ENCODE measurements around the gene PDSS2. TPM values are rescaled to one million over a fixed set of nuclear protein-coding genes. Genes with fewer than 3 reads are reported as not detected.

Gene PDSS2
- total RNA-seq, 1 experiment from 2014 or later = 17.8 TPM

DNA sequence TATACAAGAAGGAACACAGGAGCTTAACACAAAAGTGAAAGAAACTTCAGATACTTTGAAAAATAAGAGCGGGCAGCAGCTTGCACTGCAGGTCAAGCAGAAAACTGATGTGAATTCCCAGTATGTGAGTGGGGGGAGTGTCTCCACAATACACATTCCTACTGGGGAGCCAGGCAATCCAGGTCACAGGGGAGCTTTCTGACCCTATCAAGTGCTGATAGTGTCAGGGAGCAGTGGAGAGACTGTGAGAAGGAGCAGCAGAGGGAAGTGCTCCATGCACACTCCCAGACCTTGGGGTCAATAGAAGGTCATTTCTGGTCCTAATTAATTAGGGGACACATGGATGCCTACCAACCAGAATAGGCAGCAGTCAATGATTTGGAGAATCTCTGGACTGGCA lies 59.4 kb downstream of the PDSS2 start:
- Histone ChIP-seq H3K36me3 (ENCODE audit: low read depth) (no peaks in the 10 kb centered on the region), H3F3A (ENCODE audit: insufficient read depth, low read depth) (no peaks in the 10 kb centered on the region), H3K4me2 (no peak overlapping the region), H4K20me1 (ENCODE audit: insufficient read depth) (no peaks in the 10 kb centered on the region), H3K9me3 (ENCODE audit: insufficient read depth, low read depth) (no peaks in the 10 kb centered on the region; the same call in 1 of the 2 replicates), H3K79me2 (ENCODE audit: low read depth) (no peaks in the 10 kb centered on the region), H2AFZ (no peak overlapping the region), H3K27ac (no peak overlapping the region), H3K9me2 (ENCODE audit: insufficient read depth) (peaks cover 4% of the 10 kb centered on the region), H3K4me3 (no peak overlapping the region), H3K4me1 (replicated peaks; ENCODE audit: insufficient read depth) (no peaks in the 10 kb centered on the region), H3K27me3 (ENCODE audit: insufficient read depth, low read depth) (no peaks in the 10 kb centered on the region)
- no TSS peak for BruUV-seq (replicated peaks)
- DNase-seq = no peak
- ChIA-PET CTCF (no interaction called here), POLR2A (ENCODE audit: unreplicated experiment) (no interaction called here)
- intact Hi-C loops (cut with micrococcal nuclease; ENCODE audit: unreplicated experiment) = no loop called here
- no peak for TF ChIP-seq EZH2 (IDR thresholded peaks at IDR 0.05; ENCODE audit: low read depth)
- TF ChIP-seq, protein P1, sequence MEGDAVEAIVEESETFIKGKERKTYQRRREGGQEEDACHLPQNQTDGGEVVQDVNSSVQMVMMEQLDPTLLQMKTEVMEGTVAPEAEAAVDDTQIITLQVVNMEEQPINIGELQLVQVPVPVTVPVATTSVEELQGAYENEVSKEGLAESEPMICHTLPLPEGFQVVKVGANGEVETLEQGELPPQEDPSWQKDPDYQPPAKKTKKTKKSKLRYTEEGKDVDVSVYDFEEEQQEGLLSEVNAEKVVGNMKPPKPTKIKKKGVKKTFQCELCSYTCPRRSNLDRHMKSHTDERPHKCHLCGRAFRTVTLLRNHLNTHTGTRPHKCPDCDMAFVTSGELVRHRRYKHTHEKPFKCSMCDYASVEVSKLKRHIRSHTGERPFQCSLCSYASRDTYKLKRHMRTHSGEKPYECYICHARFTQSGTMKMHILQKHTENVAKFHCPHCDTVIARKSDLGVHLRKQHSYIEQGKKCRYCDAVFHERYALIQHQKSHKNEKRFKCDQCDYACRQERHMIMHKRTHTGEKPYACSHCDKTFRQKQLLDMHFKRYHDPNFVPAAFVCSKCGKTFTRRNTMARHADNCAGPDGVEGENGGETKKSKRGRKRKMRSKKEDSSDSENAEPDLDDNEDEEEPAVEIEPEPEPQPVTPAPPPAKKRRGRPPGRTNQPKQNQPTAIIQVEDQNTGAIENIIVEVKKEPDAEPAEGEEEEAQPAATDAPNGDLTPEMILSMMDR (conservative IDR thresholded peaks at IDR 0.05) = no peak

DNA sequence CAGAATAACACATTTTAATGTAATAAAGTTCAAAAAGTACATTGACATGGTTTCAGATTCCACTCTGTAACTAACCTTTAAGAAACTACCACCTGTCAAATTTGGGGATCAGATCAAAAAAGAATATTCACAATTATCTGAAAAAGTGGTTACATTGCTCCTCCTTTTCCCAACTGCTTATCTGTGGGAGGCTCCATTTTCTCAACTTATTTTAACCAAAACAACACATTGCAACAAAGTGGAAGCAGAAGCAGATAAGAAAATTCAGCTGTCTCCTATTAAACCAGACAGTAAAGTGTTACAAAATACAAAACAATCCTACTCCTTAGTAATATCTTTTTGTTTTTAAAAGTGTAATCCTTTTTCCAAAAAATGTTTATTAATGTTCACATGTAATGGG lies 61.4 kb downstream of the PDSS2 start:
- POLR2A ChIA-PET (ENCODE audit: unreplicated experiment) = no interaction called here
- Histone ChIP-seq H3K27ac (no peak overlapping the region), H3K27me3 (ENCODE audit: insufficient read depth, low read depth) (no peaks in the 10 kb centered on the region), H2AFZ (no peak overlapping the region), H3K4me1 (replicated peaks; ENCODE audit: insufficient read depth) (no peaks in the 10 kb centered on the region), H3K4me3 (no peak overlapping the region), H3K9me3 (ENCODE audit: insufficient read depth, low read depth) (no peaks in the 10 kb centered on the region; the same call in 1 of the 2 replicates), H3K79me2 (ENCODE audit: low read depth) (no peaks in the 10 kb centered on the region), H3K9me2 (ENCODE audit: insufficient read depth) (peaks cover 4% of the 10 kb centered on the region; the same call in 1 of the 2 replicates), H3K4me2 (no peak overlapping the region), H3F3A (ENCODE audit: insufficient read depth, low read depth) (no peaks in the 10 kb centered on the region), H3K36me3 (ENCODE audit: low read depth) (no peaks in the 10 kb centered on the region), H4K20me1 (ENCODE audit: insufficient read depth) (no peaks in the 10 kb centered on the region)
- intact Hi-C loops (cut with micrococcal nuclease; ENCODE audit: unreplicated experiment) = no loop called here
- no TSS peak for BruUV-seq (replicated peaks)
- CTCF ChIA-PET = no interaction called here
- no peak for TF ChIP-seq EZH2 (IDR thresholded peaks at IDR 0.05; ENCODE audit: low read depth)
- TF ChIP-seq, protein P1 (conservative IDR thresholded peaks at IDR 0.05) = no peak
- no peak for DNase-seq

DNA sequence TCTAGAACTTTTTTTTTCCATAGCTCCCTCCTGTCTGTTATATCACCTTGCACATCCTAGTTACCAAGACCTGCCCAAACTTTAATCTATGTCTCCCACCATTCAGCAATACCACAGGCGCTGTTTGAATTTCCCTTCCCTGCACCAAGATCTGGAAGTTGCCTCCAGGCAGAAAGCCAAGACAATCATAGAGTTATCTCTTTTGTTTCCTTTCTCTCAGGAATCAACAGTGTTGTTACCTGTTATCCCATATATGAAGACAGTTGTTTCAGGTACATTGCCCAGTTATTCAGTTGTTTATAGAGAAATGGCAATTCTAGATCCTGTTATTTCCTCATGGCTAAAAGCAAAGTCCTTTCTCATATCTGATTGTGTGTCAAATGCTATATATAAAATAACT lies 63.2 kb downstream of the PDSS2 start:
- BruUV-seq (replicated peaks) = no TSS peak
- no peak for TF ChIP-seq EZH2 (IDR thresholded peaks at IDR 0.05; ENCODE audit: low read depth)
- TF ChIP-seq, protein P1 (conservative IDR thresholded peaks at IDR 0.05) = no peak
- Histone ChIP-seq H3K9me3 (ENCODE audit: insufficient read depth, low read depth) (no peaks in the 10 kb centered on the region; the same call in 1 of the 2 replicates), H3K4me3 (no peak overlapping the region), H3K79me2 (ENCODE audit: low read depth) (no peaks in the 10 kb centered on the region), H3F3A (ENCODE audit: insufficient read depth, low read depth) (no peaks in the 10 kb centered on the region), H3K9me2 (ENCODE audit: insufficient read depth) (peaks cover 4% of the 10 kb centered on the region; the same call in 1 of the 2 replicates), H2AFZ (no peak overlapping the region), H3K36me3 (ENCODE audit: low read depth) (no peaks in the 10 kb centered on the region), H3K4me1 (replicated peaks; ENCODE audit: insufficient read depth) (no peaks in the 10 kb centered on the region), H3K4me2 (no peak overlapping the region), H4K20me1 (ENCODE audit: insufficient read depth) (no peaks in the 10 kb centered on the region), H3K27me3 (ENCODE audit: insufficient read depth, low read depth) (no peaks in the 10 kb centered on the region), H3K27ac (no peak overlapping the region)
- POLR2A ChIA-PET (ENCODE audit: unreplicated experiment) = no interaction called here
- intact Hi-C loops (cut with micrococcal nuclease; ENCODE audit: unreplicated experiment) = no loop called here
- CTCF ChIA-PET = no interaction called here
- no peak for DNase-seq
